Measurements from ENCODE around the gene PLCL2. TPM values are rescaled to one million over a fixed set of nuclear protein-coding genes. Genes with fewer than 3 reads are reported as not detected.

Gene PLCL2
- total and polyA plus RNA-seq, 10 of the 15 experiments (the other 5 are each of a cell fraction or from before 2014, with no cell fraction given) = 7.5 to 37.3 (median 21.7) TPM

GRCh38 chr3:16841904-16842271, 42.9 kb upstream of the PLCL2 start (continued):
- TF ChIP-seq ZBTB11 (CRISPR knock-in tag; IDR thresholded peaks at IDR 0.05) (no peak), HDAC2 (IDR thresholded peaks at IDR 0.05) (no peak), CTCF (IDR thresholded peaks at IDR 0.05 in 2 of 3, conservative IDR thresholded peaks at IDR 0.05 in 1 of 3; ENCODE audit: control insufficient read depth in 2 of 3, extremely low read depth in 1 of 3, insufficient read depth in 1 of 3, low read depth in 3 of 3, low read length in 3 of 3) (no peak), LARP7 (IDR thresholded peaks at IDR 0.05) (no peak), BHLHE40 (IDR thresholded peaks at IDR 0.05; ENCODE audit: borderline replicate concordance in 1 of 2, low read depth in 2 of 2, low read length in 1 of 2) (peak; percentile 81 to 86), ZNF592 (IDR thresholded peaks at IDR 0.05) (no peak), ESRRA (IDR thresholded peaks at IDR 0.05; ENCODE audit: low read length) (no peak), WRNIP1 (IDR thresholded peaks at IDR 0.05; ENCODE audit: borderline replicate concordance, low read depth, low read length) (no peak), BACH1 (IDR thresholded peaks at IDR 0.05; ENCODE audit: borderline replicate concordance) (no peak), SUPT20H (IDR thresholded peaks at IDR 0.05; ENCODE audit: borderline replicate concordance, control insufficient read depth, low read depth, low read length) (no peak), STAT3 (IDR thresholded peaks at IDR 0.05; ENCODE audit: low read depth, low read length) (no peak), GABPA (IDR thresholded peaks at IDR 0.05; ENCODE audit: low read depth) (no peak), BCL11A (IDR thresholded peaks at IDR 0.05; ENCODE audit: low read depth, low read length) (no peak), RAD21 (IDR thresholded peaks at IDR 0.05; ENCODE audit: insufficient read depth, low read depth, low read length) (no peak), E2F4 (IDR thresholded peaks at IDR 0.05; ENCODE audit: low read depth, low read length) (no peak), NR2F1 (conservative IDR thresholded peaks at IDR 0.05) (0 out of 2 replicates have a peak, but pooled peaks have one; percentile 6), IRF4 (IDR thresholded peaks at IDR 0.05; ENCODE audit: low read depth, low read length) (no peak), ZBTB33 (IDR thresholded peaks at IDR 0.05) (no peak), CHD2 (IDR thresholded peaks at IDR 0.05; ENCODE audit: borderline replicate concordance, low read depth, low read length) (no peak)

All from GM12878 (cell line).